Omental fat pad (tissue), 4 donors: ENCODE data around the gene SELENOF. TPM values are rescaled to one million over a fixed set of nuclear protein-coding genes. Genes with fewer than 3 reads are reported as not detected.

Source experiments
- ATAC-seq: fragments of 150-250 bp; one replicate; pipeline ENCODE4 v1.9.1; 2016; ENCODE audit warnings: mild to moderate bottlenecking, moderate library complexity; ENCODE audit not compliant: low FRiP score
- DNase-seq: peaks from one replicate; pipeline ENCODE4 v3.0.0-alpha.2; 2019; ENCODE audit warnings: low spot score
- CTCF ChIP-seq, 3 donors: fragments of 450-650 bp; IDR thresholded peaks; one replicate each; pipeline ENCODE4 v1.5.1; 2016 to 2017; ENCODE audit warnings: antibody characterized with exemption in 3 of 3, mild to moderate bottlenecking in 3 of 3, moderate library complexity in 2 of 3
- total RNA-seq, 4 donors: library from RNA; depleted of rRNA; stranded (reverse); fragments of >200 nt; gene quantifications; one replicate each; pipeline ENCODE4 v1.1.0, GENCODE V29; 2016

Gene SELENOF
- total RNA-seq, 4 donors from 2014 or later = 120 to 177 (median 138) TPM

GRCh38 chr1:86832433-86832832 lies 81.5 kb downstream of the SELENOF start:
- DNase-seq (no peak), ATAC-seq (no peak)
- no peak for TF ChIP-seq CTCF (IDR thresholded peaks at IDR 0.05)

DNA sequence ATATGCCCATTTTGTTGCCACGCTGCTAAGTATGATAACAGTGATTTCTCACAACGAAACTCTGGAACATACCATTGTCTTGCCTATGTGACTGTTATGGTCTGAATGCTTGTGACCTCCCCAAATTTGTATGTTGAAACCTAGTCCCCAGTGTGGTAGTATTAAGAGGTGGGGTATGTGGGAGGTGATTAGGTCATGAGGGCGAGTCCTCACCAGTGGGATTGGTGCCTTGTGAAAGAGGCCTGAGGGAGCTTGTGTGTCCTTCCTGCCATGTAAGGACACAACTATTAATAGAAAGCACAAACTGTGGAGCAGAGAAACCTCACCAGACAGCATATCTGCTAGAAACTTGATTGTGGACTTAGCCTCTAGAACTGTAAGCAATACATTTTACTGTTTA lies 84.6 kb downstream of the SELENOF start:
- ATAC-seq (no peak), DNase-seq (no peak)
- TF ChIP-seq CTCF (IDR thresholded peaks at IDR 0.05) = no peak

GRCh38 chr1:86828024-86828423 lies 85.9 kb downstream of the SELENOF start:
- ATAC-seq (no peak), DNase-seq (no peak)
- TF ChIP-seq CTCF (IDR thresholded peaks at IDR 0.05) = no peak

DNA sequence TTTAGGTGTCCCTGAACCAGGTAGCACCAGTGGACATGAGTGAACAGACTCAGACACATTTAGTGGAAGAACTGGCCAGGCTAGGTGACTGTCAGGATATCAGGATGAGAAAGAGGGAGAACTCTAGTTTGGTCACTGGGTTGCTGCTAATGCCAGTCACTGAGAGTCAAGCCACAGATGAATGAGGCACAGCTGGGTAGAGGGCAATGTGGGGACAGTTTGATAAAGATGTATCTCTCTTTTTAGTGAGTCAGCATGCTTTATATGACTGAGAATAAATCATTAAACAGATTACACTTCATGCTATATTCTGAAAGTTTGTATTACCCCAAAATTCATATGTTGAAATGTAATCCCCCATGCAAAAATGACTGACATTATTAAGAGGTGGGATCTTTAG lies 87.1 kb downstream of the SELENOF start:
- TF ChIP-seq CTCF (IDR thresholded peaks at IDR 0.05) = no peak
- DNase-seq = no peak
- ATAC-seq = no peak

- DNase-seq = no peak
- ATAC-seq = no peak
These were observed 88.6 kb downstream of the SELENOF start for GRCh38 chr1:86825319-86825718.

DNA sequence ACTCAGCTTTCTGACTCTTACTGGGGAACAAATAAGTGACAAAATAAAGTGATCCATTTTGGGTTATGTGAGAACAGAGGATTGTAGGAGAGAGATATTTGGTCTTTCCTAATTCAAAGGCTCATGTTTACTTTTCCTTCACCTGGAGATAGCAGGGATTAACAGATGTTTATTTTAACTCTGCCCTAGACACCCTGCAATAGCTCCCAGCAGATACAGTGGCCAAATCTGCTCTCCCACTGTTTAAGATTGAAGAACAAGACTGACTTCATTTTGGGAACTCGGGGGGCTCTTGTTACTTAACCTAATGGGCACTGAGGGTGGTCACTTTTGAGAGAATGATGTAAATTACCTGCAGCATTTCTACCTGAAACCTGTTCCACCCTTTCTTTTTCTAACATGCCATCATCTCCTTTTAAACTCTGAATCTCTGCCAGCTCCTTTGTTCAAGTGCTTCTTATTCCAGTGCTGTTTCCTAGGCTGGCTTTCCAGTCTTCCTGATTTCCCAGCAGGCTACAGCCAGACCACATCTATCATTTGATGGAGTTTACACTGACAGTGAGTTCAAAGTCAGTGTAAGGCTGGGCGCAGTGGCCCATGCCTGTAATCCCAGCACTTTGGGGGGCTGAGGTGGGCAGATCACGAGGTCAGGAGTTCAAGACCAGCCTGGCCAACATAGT lies 90.0 kb downstream of the SELENOF start:
- ATAC-seq (no peak), DNase-seq (no peak)
- no peak for TF ChIP-seq CTCF (IDR thresholded peaks at IDR 0.05)

More at GRCh38 chr1:86825319-86825718, 88.6 kb downstream of the SELENOF start:
- no peak for TF ChIP-seq CTCF (IDR thresholded peaks at IDR 0.05)

- no peak for TF ChIP-seq CTCF (IDR thresholded peaks at IDR 0.05)
- no peak for DNase-seq
- no peak for ATAC-seq
These were observed 90.5 kb downstream of the SELENOF start for GRCh38 chr1:86823386-86823785.
